Activated CD8-positive, alpha-beta memory T cell treated with anti-CD3 and anti-CD28 coated beads, Interleukin-2, amount 50 U/mL, for 1 hour (primary cell): ENCODE measurements around the gene OTX2.

Source experiments
- DNase-seq: peaks from one replicate; pipeline ENCODE4 v3.0.0-alpha.2; 2020; ENCODE audit errors: extremely low read depth

OTX2 gene

DNA sequence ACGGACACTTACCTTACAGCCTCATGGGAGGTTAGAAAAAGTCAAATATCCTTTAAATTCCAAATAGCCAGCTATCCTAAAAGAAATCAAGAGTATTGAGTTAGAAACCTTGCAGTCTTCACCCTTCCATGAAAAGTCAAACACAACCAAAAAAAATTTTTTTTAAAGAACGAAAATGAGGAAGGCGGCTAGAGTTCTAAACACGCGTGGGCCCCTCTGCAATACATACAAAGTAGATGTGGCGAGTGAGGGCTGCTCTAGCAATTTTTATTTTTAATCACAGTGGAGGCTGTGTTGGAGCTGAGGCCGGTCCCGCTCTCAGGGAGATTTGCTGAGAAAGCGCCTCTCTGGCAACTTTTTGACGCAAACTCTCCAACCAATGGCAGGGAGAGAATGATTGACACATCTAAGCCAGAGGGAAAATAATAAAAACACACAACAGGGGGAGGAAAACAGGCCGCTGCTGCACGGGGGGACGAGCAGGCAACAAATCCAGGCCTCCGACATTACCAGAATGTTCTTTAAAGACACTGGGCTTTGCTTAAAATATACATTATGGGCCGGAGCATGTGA is at the start of gene OTX2:
Gene OTX2, minus strand, starts transcription at position 333 of the 573 bp plus-strand sequence. CDS start 5,023 bp downstream, outside the sequence.
- DNase-seq = no peak

DNA sequence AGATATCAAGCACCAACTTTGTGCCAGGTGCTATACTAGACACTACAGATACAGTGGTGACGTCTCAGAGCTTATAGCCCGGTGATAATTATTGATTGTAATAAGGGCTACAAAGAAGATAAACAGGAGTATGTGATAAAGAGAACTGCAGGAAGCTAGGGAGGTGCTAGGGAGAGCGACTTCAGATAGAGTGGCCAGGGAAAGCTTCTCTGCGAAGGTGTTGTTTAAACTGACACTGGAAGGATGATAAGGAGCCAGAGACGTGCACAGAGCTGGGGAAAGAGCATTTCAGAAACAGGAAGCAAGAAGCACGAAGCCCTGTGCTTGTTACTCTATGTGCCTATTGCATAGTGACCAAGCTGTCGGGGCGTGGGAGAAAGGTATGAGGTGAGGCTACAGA is 48.1 kb upstream of the OTX2 start:
- no peak for DNase-seq

DNA sequence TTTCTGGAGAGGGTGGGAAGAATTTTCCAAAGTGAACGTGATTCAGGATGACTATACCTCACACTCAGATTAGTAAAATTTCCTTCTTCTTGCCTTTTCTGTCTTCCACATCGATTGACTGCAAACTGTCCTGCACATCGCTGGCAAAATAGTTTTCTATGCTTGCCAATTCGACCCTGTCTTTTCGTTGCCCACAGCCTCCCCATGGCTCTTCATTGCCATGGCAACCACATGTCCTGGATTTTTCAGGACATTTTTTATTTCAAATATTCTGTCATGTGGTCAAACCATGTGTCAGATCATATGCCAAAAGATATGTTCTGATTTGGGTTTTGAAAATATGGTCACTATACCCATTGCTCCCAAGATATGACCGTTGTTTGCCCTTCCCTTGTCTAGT is 46.9 kb upstream of the OTX2 start:
- no peak for DNase-seq

DNA sequence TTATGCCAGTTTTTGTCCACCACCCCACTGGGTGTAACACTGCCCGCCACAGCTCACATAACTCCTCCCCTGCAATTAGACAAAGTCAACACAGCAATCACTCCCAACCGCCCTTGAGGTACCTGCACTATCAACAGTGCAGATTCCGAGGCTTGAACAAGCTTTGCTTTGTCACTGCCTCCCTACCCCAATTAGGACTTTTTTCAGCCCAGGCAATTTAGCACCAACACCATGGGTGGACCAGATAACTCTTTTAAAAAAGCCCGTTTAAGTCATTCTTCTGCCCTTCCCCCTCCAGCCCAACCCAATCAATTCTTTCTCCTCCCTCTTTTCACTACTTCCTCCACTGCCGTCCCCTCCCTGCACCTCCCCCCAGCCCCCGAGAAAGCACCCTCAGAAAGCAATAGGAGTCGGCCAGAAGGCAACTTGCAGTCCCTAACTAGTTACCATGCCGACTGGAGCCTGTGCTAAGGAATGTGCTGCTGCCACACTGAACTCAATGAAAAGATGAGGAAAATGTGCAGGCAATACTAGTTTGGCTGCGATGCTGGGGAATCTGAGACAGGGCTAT is 45.7 kb upstream of the OTX2 start:
- no peak for DNase-seq

DNA sequence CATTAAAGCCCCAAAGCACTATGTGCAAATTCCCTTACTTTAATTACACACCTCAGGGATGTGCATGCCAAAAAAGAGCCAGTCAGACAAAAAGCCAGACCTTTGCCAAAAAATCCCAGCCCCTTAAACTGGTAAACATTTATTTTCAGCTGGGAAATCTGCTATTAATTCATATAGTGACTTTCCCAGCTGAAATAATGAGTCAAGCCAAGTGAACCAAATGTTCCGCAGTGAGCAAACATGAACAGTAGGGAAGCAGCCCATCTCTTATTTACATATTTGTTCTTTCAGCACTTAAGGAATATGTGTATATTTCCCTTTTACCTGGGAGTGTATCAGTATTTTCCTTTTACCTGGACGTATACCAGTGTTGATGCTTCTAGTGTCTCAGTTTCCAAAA is 44.0 kb upstream of the OTX2 start:
- no peak for DNase-seq

DNA sequence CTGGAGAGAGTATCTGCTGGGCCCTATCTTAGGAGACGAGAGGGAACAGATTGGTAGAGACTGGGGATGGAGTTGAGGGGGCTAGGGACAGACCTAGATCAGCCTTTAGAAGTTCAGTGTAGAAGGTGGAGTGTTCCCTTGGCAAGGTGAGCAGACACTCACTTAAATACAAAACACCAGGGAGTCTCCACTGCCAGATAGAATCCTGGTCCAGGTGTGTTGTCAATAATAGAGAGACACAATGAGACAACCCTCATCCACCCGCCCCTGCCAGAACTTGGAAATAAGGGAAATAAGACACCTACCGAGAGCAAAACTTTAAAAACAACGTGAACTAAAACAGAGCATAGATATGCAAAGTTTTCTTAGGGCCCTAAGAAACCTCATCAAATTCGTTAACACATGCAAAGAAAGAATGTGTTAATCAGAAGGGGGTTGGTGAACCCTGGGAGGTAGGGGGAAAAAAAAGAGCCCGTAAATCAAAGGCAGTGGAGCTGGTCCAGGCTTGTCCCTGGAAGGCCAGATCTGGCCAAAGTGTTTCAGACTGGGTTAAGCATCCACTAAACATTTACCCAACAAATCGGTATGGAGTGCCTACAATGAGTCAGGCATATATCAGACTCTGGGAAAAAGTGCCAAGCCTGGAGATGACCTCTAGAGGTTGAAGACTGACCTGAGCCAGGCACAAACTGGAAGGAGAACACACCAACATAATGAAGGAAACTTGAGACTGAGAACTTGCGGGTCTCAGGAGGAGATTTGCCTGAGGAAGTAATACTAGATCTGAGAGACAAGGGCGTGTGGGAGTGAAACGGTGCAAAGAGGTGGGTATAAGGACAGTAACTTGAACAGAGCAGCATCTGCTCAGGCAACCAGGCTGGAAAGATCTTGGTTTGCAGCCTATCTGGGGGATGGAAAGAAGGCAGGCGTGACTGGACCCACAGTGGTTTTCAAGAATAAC is 37.0 kb upstream of the OTX2 start:
- no peak for DNase-seq

DNA sequence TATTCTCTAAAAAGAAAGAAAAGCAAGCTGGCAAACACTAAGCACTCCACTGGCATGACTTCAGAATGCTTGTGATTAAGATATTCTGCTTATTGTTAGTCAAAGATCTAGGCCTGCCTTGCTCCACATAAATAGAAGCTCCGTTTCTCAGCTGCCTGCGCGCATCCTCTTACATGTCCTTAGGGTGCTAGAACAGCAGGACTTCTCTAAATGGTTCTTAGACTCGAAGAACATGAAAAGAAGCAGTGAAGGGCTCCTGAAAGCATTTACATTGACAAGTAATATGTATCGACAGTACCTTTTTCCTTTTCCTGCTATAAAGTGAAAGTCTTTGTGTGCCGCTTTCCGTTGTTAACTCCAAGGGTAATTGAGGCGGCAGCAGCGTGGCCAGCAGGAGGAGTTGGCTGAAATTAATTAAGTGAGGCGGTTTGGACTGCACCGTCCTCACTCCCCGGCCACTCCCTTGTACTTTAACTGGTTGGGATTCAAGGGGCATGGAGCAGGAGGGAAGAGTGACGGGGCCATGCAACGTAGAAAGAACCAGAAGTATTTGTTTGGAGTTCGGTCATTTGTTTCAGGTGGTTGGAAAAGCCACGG is 34.2 kb upstream of the OTX2 start:
- DNase-seq = no peak

DNA sequence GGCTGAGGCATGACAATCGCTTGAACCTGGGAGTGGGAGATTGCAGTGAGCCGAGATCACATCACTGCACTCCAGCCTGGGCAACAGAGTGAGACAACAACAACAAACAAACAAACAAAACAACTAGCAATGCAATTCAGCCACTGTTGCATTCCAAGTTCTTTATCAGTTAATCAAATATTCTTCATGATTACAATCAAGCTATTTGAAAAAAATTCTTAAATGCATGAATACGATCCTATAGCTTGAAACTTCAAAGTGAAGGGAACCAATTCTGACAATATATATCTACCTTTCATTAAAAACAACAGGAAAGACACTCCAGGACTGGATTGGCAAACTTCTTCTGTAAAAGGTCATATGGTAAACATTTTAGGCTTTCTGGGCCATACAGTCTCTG is 31.3 kb upstream of the OTX2 start:
- DNase-seq = no peak

DNA sequence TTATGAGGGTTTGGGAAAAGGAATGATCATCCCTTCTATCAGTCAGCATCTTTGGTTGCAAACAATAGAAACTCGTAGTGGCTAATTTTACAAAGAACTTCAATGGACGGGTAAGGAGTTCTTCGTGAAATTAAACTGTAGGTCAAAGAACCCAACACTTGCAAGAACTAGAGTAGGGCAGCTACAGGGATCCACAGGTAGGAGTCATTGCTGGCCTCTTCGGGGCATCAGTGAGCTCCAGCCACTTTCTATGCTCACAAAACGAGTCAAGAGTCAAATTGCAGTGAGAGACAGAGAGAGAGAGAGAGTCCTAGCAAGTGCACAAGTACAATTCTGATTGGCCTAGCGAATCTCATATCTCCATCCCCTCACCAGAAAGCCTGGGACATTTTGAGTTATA is 29.9 kb upstream of the OTX2 start:
- DNase-seq = no peak

DNA sequence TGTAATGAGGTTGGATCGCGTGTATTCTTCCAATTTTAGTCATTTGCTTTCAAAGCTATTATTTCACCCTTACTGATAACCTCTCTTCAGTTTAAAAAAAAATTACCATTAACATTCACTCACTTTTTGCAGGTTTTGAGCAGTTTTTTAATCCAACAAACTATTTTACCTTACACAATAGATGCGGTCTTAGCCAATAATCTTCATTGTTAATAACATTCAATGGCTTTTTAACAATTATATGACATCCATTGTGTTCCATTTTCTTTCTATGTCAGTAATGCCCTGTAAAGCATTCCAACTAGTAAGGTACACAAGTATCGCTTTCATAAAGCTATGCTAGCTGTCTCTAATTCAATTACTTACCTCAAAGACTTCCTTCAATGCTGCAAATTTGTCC is 18.9 kb upstream of the OTX2 start:
- no peak for DNase-seq

- DNase-seq = no peak
Measured at GRCh38 chr14:56826214-56826613, 15.9 kb upstream of the OTX2 start.

DNA sequence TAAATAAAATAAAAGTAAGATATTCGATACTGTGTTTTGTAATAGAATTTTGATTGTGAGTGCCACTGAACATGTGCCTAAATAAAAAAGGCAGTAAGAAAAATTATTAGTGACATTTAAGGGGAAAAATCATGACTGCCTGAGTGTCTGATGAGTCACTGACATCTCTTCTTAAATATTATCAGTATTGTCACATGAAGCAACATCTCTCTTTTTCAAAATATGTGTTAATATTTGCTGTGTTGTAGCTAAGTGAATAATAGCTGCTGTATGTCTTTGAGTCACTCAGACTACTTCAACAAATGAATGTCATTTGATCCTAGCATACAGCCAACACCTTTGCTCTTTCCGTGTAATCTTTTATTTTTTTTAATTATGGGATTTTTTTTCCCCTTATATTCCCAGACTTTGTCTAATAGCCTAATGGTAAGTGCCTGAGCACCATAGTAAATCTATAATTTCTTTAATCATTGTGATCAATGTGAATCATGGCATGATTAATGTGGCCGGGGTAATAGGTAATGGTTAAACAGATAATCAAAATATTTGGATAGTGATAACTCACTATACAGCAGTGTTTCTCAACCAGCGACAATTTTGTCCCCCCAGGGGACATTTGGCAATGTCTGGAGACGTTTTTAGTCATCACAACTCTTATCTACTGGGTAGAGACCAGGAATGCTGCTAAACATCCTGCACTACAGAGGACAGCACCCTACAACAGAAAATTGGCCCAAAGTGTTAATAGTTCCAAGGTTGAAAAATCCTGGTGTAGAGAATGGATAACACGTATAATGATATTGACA is 11.7 kb upstream of the OTX2 start:
- DNase-seq = no peak

DNA sequence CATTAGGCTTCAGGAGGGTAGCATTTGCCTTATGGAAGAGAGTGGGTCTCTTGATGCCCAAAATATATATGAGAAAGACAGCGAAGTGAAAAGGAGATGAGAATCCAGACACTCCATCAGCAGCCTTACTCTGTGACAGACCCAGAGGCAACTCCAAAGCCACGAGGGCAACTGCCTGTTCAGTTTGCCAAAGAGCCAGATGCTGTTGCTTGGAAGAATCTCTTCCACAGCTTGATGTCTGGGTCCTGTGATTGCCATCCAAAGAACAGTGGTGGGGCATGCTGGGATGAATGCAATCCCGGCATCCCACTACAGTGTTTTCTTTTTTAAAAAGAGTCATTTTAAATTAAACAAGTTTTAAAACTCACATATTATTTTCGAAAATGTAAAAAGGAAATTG is 10.9 kb upstream of the OTX2 start:
- no peak for DNase-seq

DNA sequence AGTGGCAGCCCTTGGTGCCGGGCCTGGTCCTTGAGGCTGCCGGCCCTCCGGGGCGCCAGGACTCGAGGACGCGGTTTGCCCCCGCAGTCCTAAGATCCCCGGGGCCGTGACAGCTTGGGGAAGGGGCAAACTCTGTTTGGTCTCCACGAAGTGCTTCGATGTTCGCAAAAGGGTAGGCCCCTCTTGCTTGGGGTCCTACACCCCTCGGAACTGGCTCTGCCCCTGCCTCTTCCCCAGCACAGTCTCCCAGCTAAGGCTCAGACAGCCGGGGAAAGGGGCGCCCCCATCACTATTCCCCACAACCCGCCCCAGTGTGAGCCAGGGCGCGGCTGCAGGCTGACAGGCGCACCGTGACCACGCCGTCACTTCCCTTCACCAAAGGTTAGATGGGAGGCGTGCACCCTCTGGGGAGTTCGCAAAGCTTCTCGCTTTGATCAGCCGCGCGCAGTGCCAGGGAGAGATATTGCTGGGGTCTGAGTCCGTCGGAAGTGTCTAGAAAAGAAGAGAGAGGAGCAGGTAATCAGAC is 7.2 kb upstream of the OTX2 start:
- DNase-seq = no peak

DNA sequence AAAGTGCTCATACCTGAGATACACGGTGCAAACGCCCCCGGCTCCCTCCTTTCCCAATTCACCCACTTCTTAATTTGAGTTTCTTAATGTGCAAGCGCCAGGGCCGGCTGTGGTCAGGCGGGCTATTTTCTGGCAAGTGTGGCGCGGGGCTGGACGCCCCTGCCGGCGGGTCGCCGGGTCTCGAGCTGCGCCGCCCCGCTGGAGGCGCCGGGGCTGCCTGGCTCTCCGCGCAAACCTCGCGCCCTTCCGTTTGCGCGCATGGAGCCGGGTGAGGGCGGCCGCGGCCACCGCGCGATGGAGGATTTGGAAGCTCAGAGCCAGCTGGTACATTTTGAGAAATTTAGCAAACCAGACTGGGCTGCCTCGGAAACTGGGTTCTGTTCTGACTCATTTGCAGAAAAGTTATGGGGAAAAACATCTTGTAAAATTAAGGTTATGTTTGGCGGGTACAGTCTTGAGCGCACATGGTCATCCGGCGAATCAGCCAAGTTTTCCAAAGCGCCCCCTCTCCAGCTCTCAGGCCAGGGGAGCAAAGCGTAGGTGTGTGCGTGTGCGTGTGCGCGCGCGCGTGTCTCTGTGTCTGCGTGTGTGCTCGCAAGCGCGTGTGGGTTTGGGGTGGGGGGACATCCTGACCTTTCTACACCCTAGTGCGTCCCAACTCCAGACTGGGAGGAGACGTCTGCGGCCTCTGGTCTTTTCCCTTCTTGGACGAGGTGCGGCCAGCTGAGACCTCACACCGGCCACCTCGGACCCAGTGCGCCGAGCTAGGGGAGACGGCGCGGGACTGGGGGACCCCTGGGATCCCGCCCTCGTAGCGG is 6.5 kb upstream of the OTX2 start:
- DNase-seq = no peak

- no peak for DNase-seq
Measured at GRCh38 chr14:56815745-56816144, 5.5 kb upstream of the OTX2 start.

DNA sequence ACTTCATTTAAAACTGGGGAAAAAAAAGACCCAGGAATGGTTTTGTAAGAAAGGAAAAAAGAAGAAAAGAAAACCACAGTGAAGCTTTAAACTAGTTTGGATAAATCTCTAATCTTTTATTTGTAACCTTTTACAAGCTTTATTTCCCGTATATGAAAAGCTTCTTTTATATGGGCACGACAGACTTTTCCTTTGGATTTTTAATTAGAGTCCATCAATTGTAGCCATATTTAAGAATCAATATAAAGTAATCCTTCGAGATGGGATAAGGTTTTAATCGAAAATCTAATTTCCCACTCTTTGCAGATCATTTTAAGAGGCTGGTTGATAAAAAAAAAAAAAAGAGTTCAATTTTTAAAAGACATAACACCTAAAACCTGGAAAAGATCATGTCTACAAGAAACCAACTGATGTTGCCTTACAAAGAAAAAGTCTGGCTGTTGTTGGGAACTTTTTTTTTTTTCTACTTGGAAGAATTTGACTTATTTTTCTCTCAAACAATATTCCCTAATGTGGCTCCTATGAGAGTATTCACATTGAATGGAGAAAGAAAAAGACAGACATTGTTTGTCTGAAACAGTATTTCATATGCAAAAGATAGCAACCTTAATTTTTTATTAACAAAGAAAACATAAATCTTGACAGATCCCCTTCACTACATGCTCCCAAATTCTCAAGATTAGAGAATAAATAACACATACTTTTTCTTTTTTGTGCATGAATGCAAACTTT is 4.9 kb upstream of the OTX2 start:
- DNase-seq = no peak

- no peak for DNase-seq
Measured at GRCh38 chr14:56814519-56814959, 4.3 kb upstream of the OTX2 start.

DNA sequence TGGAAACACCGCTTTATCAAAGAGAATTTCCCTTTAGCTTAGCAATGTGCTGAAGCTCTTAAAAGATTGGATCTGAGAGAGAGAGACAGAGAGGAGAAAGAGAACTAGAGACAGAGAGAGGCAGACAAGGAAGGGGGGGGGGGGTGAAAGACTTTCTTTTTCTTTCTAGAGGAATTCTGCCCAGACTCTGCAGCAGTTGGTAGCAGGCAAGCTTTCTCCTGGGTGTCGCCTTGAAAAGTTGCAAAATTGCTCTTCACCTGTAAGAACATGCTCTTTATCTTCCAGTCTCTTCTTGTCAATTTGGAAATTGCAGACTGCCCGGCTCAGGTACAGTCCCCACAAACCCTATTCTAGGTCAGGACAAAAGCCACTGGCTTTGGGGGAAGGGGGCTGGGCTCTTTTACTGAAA is 2.9 kb upstream of the OTX2 start:
- DNase-seq = no peak
